SK-N-SH (cell line): ENCODE data around the gene SGPL1.

ENCODE experiments used
- CTCF ChIP-seq: fragments of 200-600 bp; sonication (generic); IDR thresholded peaks from 2 replicates; pipeline ENCODE4 v1.6.1; 2017; ENCODE audit warnings: antibody characterized with exemption, mild to moderate bottlenecking, moderate library complexity
- EP300 ChIP-seq, 2 experiments: IDR thresholded peaks; 2 replicates each; pipeline versions ENCODE4 v1.4.0 to v1.6.1; 2012; ENCODE audit warnings: borderline replicate concordance in 1 of 2, low read depth in 1 of 2, low read length in 1 of 2
- FOXM1 ChIP-seq: IDR thresholded peaks from 2 replicates; pipeline ENCODE4 v1.4.0; 2012; ENCODE audit warnings: low read depth, mild to moderate bottlenecking
- JUND ChIP-seq: IDR thresholded peaks from 2 replicates; pipeline ENCODE4 v1.4.0; 2012
- MXI1 ChIP-seq: IDR thresholded peaks from 2 replicates; pipeline ENCODE4 v1.6.1; 2012; ENCODE audit warnings: mild to moderate bottlenecking, low read depth, low read length, improper control_type of control experiment
- POLR2AphosphoS5 ChIP-seq: IDR thresholded peaks from 2 replicates; pipeline ENCODE4 v1.6.1; 2012; ENCODE audit warnings: low read depth, low read length
- RAD21 ChIP-seq: IDR thresholded peaks from 2 replicates; pipeline ENCODE4 v1.6.1; 2012; ENCODE audit warnings: mild to moderate bottlenecking, low read length
- SMC3 ChIP-seq: IDR thresholded peaks from 2 replicates; pipeline ENCODE4 v1.6.1; 2012; ENCODE audit warnings: low read depth, low read length, improper control_type of control experiment
- USF1 ChIP-seq: IDR thresholded peaks from 2 replicates; pipeline ENCODE4 v1.4.0; 2012; ENCODE audit warnings: low read depth, borderline replicate concordance
- TF ChIP-seq, protein P1 (sequence below): fragments of 150-350 bp; IDR thresholded peaks from 2 replicates; pipeline ENCODE4 v1.6.1; 2016; ENCODE audit warnings: mild to moderate bottlenecking, low read depth, low read length
- TF ChIP-seq, protein P2 (sequence below): fragments of 150-350 bp; IDR thresholded peaks from 2 replicates; pipeline ENCODE4 v1.6.1; 2017; ENCODE audit warnings: antibody characterized with exemption, low read length, low read depth, borderline replicate concordance
- TF ChIP-seq, protein P3 (sequence below): IDR thresholded peaks from 2 replicates; pipeline ENCODE4 v1.6.1; 2012; ENCODE audit warnings: mild to moderate bottlenecking, low read depth, low read length, moderate library complexity

- TF ChIP-seq, protein P1, sequence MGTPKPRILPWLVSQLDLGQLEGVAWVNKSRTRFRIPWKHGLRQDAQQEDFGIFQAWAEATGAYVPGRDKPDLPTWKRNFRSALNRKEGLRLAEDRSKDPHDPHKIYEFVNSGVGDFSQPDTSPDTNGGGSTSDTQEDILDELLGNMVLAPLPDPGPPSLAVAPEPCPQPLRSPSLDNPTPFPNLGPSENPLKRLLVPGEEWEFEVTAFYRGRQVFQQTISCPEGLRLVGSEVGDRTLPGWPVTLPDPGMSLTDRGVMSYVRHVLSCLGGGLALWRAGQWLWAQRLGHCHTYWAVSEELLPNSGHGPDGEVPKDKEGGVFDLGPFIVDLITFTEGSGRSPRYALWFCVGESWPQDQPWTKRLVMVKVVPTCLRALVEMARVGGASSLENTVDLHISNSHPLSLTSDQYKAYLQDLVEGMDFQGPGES: no peak
- TF ChIP-seq POLR2AphosphoS5 (no peak), CTCF (no peak), RAD21 (no peak), MXI1 (no peak), FOXM1 (no peak), EP300 (IDR thresholded peaks at IDR 0.05; ENCODE audit: borderline replicate concordance in 1 of 2, low read depth in 1 of 2, low read length in 1 of 2) (no peak), JUND (no peak), SMC3 (no peak), USF1 (no peak)
- TF ChIP-seq, protein P2, sequence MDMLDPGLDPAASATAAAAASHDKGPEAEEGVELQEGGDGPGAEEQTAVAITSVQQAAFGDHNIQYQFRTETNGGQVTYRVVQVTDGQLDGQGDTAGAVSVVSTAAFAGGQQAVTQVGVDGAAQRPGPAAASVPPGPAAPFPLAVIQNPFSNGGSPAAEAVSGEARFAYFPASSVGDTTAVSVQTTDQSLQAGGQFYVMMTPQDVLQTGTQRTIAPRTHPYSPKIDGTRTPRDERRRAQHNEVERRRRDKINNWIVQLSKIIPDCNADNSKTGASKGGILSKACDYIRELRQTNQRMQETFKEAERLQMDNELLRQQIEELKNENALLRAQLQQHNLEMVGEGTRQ: no peak
- TF ChIP-seq, protein P3, sequence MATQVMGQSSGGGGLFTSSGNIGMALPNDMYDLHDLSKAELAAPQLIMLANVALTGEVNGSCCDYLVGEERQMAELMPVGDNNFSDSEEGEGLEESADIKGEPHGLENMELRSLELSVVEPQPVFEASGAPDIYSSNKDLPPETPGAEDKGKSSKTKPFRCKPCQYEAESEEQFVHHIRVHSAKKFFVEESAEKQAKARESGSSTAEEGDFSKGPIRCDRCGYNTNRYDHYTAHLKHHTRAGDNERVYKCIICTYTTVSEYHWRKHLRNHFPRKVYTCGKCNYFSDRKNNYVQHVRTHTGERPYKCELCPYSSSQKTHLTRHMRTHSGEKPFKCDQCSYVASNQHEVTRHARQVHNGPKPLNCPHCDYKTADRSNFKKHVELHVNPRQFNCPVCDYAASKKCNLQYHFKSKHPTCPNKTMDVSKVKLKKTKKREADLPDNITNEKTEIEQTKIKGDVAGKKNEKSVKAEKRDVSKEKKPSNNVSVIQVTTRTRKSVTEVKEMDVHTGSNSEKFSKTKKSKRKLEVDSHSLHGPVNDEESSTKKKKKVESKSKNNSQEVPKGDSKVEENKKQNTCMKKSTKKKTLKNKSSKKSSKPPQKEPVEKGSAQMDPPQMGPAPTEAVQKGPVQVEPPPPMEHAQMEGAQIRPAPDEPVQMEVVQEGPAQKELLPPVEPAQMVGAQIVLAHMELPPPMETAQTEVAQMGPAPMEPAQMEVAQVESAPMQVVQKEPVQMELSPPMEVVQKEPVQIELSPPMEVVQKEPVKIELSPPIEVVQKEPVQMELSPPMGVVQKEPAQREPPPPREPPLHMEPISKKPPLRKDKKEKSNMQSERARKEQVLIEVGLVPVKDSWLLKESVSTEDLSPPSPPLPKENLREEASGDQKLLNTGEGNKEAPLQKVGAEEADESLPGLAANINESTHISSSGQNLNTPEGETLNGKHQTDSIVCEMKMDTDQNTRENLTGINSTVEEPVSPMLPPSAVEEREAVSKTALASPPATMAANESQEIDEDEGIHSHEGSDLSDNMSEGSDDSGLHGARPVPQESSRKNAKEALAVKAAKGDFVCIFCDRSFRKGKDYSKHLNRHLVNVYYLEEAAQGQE: no peak
Measured at GRCh38 chr10:70832221-70832620, 16.5 kb downstream of the SGPL1 start.
